SHP77 treated with DMSO at 0.1 percent for 48 hours (cell line): ENCODE data around the gene DCC.

Experiments
- DNase-seq: peaks from one replicate; lab custom pipeline; 2025; lab: John Stamatoyannopoulos, UW

DCC gene

GRCh38 chr18:53040286-53040685 lies 700.3 kb downstream of the DCC start:
- DNase-seq = no peak

- DNase-seq = no peak
Measured at GRCh38 chr18:53056064-53056463, 716.1 kb downstream of the DCC start.

GRCh38 chr18:53070788-53071187 lies 730.8 kb downstream of the DCC start:
- DNase-seq = peak; percentile 66

- DNase-seq = no peak
Measured at GRCh38 chr18:53080687-53081086, 740.7 kb downstream of the DCC start.

GRCh38 chr18:53093636-53094035 lies 753.6 kb downstream of the DCC start:
- no peak for DNase-seq

GRCh38 chr18:53101536-53102105 lies 761.6 kb downstream of the DCC start:
- DNase-seq = no peak

GRCh38 chr18:53114441-53114840 lies 774.4 kb downstream of the DCC start:
- DNase-seq = no peak

GRCh38 chr18:53115876-53116585 lies 776.0 kb downstream of the DCC start:
- DNase-seq = no peak

GRCh38 chr18:53117851-53118250 lies 777.9 kb downstream of the DCC start:
- DNase-seq = no peak

- DNase-seq = no peak
Measured at GRCh38 chr18:53126210-53126609, 786.2 kb downstream of the DCC start.

- DNase-seq = no peak
Measured at GRCh38 chr18:53131001-53131400, 791.0 kb downstream of the DCC start.

GRCh38 chr18:53134711-53135110 lies 794.7 kb downstream of the DCC start:
- no peak for DNase-seq

- DNase-seq = no peak
Measured at GRCh38 chr18:53135654-53136053, 795.7 kb downstream of the DCC start.

- DNase-seq = no peak
Measured at GRCh38 chr18:53139746-53140500, 799.9 kb downstream of the DCC start.

- no peak for DNase-seq
Measured at GRCh38 chr18:53142005-53142404, 802.0 kb downstream of the DCC start.

GRCh38 chr18:53147472-53147871 lies 807.5 kb downstream of the DCC start:
- DNase-seq = no peak

GRCh38 chr18:53148123-53148522 lies 808.1 kb downstream of the DCC start:
- DNase-seq = no peak

GRCh38 chr18:53152476-53152875 lies 812.5 kb downstream of the DCC start:
- no peak for DNase-seq

- peak; percentile 2 for DNase-seq
Measured at GRCh38 chr18:53153281-53153680, 813.3 kb downstream of the DCC start.

- DNase-seq = no peak
Measured at GRCh38 chr18:53153800-53154199, 813.8 kb downstream of the DCC start.

GRCh38 chr18:53165770-53166169 lies 825.8 kb downstream of the DCC start:
- DNase-seq = no peak

- DNase-seq = no peak
Measured at GRCh38 chr18:53169346-53169745, 829.3 kb downstream of the DCC start.

- DNase-seq = no peak
Measured at GRCh38 chr18:53191634-53192033, 851.6 kb downstream of the DCC start.
